ENCODE data around the gene PLA1A.

Gene PLA1A

GRCh38 chr3:119579366-119580066 is 18.2 kb upstream of the PLA1A start, which contains the start of gene ADPRH:
Gene ADPRH, plus strand, starts transcription at chr3:119579492. Its CDS starts 2,678 bp downstream, at chr3:119582170.
- TF ChIP-seq TAF1 (IDR thresholded peaks at IDR 0.05; ENCODE audit: borderline replicate concordance, insufficient read depth, low read length) = no peak
- TF ChIP-seq SIN3A (IDR thresholded peaks at IDR 0.05; ENCODE audit: borderline replicate concordance, insufficient read depth, low read length) = no peak
- no peak for TF ChIP-seq REST (IDR thresholded peaks at IDR 0.05; ENCODE audit: insufficient read depth in 1 of 2, low read depth in 2 of 2, low read length in 2 of 2)
- no peak for TF ChIP-seq FOXP2 (optimal IDR thresholded peaks at IDR 0.05; ENCODE audit: borderline replicate concordance, extremely low read depth, extremely low read length, insufficient read depth)
- TF ChIP-seq POLR2AphosphoS5 (IDR thresholded peaks at IDR 0.05; ENCODE audit: low read depth, low read length) = no peak

GRCh38 chr3:119580067-119580760 is 17.5 kb upstream of the PLA1A start:
- TF ChIP-seq POLR2AphosphoS5 (IDR thresholded peaks at IDR 0.05; ENCODE audit: low read depth, low read length) (no peak), TAF1 (IDR thresholded peaks at IDR 0.05; ENCODE audit: borderline replicate concordance, insufficient read depth, low read length) (no peak), SIN3A (IDR thresholded peaks at IDR 0.05; ENCODE audit: borderline replicate concordance, insufficient read depth, low read length) (no peak), REST (IDR thresholded peaks at IDR 0.05; ENCODE audit: insufficient read depth in 1 of 2, low read depth in 2 of 2, low read length in 2 of 2) (no peak), FOXP2 (optimal IDR thresholded peaks at IDR 0.05; ENCODE audit: borderline replicate concordance, extremely low read depth, extremely low read length, insufficient read depth) (no peak)

GRCh38 chr3:119582178-119582577 is 15.5 kb upstream of the PLA1A start:
- TF ChIP-seq SIN3A (IDR thresholded peaks at IDR 0.05; ENCODE audit: borderline replicate concordance, insufficient read depth, low read length) (no peak), REST (IDR thresholded peaks at IDR 0.05; ENCODE audit: insufficient read depth in 1 of 2, low read depth in 2 of 2, low read length in 2 of 2) (no peak), TAF1 (IDR thresholded peaks at IDR 0.05; ENCODE audit: borderline replicate concordance, insufficient read depth, low read length) (no peak), POLR2AphosphoS5 (IDR thresholded peaks at IDR 0.05; ENCODE audit: low read depth, low read length) (no peak), FOXP2 (optimal IDR thresholded peaks at IDR 0.05; ENCODE audit: borderline replicate concordance, extremely low read depth, extremely low read length, insufficient read depth) (no peak)

GRCh38 chr3:119585208-119585607 is 12.5 kb upstream of the PLA1A start:
- TF ChIP-seq FOXP2 (optimal IDR thresholded peaks at IDR 0.05; ENCODE audit: borderline replicate concordance, extremely low read depth, extremely low read length, insufficient read depth) = no peak
- TF ChIP-seq REST (IDR thresholded peaks at IDR 0.05; ENCODE audit: insufficient read depth in 1 of 2, low read depth in 2 of 2, low read length in 2 of 2) = no peak
- no peak for TF ChIP-seq TAF1 (IDR thresholded peaks at IDR 0.05; ENCODE audit: borderline replicate concordance, insufficient read depth, low read length)
- no peak for TF ChIP-seq POLR2AphosphoS5 (IDR thresholded peaks at IDR 0.05; ENCODE audit: low read depth, low read length)
